NCI-H1105 (cell line): ENCODE measurements around the gene EXOC6.

ENCODE experiments used
- DNase-seq: peaks from one replicate; lab custom pipeline; 2025; lab: John Stamatoyannopoulos, UW

The EXOC6 gene

DNA sequence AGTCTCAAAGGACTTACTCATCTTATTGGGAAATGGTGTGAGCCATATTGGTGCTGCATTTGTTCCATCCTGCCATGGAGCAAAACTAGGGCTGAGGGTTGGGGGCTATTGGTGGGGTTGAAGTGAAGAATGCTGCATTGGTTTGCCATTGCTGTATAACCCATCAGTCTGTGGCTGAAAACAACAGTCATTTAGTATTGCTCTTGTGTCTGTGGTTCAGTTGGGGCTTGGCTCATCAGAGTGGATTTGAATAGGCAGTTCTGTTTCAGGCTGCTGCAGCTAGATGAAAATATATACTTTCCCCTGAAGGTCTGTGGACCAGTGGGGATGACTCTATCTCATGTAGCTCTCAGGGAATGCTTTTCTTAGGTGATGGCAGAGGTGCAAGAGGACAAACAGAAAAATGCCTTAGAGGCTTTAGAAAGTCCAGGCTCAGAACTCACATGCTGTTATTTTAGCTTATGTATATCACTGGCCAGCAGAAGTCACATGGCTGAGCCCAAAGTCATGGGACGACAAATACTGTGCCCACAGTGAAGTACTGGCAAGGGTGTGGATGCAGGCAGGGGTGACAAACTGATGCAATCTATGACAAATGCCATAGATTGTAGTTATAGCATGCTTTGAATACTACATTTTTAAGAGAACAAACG, 15.2 kb upstream of the EXOC6 start:
- no peak for DNase-seq

DNA sequence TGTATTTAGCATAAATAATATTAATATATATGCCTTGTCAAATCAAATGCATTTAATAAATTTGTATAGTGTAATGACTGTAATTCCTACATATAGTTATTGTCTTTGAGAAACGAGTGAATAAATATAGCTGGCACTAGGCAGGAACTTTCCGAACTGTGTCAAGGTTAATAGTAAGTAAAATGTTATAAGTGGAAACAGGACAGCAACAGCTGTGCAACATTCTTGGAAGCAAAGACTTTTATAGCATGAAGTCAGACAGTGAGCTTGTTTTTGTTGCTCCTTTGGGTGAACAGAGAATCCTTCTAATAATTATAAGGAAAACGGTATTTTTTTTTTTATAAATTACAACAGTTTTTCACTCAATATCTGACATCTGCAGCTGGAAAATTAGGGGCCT, 14.0 kb upstream of the EXOC6 start:
- DNase-seq, result no peak

DNA sequence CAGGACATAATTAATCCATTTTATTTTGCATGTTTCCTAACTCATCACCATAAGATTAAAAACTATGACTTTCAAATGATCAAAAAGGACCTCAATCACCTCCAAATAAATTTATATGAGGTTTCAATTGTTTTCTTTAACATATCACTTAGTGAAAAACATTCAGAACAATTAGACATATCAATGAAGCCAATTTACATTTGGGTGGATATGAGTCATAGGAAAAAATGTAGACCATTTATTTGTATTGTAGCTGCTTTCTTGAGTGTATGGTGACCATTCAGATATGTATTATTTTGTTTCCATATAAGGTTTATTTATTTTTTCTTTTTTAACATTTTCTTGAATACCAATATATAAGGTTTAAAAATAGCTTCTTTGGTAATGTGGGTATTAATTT, 13.3 kb upstream of the EXOC6 start:
- DNase-seq, result no peak

DNA sequence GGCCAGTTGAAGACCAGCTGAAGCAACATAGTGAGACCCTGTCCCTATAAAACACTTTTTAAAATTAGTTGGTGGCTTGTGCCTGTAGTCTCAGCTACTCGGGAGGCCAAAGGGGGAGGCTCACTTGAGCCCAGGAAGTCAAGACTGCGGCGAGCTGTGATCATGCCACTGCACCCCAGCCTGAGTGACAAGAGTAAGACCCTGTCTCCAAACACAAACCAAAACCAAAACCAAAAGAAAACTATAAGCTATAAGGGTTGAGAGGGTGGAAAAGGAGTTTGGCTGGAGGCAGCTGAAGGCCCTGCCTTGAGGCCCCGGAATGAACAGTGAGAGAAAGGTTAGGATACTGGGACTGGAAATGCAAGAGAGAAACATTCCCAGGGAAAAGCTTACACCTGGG, 10.9 kb upstream of the EXOC6 start:
- DNase-seq, result no peak

- DNase-seq, result no peak
These were observed 8.9 kb upstream of the EXOC6 start for GRCh38 chr10:92839191-92840085.

- DNase-seq, result no peak
These were observed 3.6 kb upstream of the EXOC6 start for GRCh38 chr10:92844746-92845145.

DNA sequence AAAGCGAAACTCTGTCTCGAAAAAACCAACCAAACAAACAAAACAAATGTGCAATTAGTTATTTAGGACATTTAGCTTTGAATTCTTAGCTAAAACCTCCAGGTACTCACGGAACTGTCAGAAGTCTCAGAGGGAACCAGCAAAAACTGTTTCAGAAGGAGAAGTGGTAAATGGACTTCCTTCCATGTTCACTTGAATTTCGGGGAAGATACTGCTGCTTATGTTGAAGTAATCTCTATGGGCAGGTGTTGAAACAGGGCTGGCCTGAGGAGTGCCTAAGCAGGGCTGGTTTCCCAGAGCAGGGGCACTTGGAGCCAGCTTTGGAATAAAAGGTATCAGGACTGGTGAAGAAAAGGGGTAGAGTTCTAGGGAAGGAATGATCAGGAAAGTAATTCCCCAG, 2.4 kb upstream of the EXOC6 start:
- DNase-seq, result no peak

DNA sequence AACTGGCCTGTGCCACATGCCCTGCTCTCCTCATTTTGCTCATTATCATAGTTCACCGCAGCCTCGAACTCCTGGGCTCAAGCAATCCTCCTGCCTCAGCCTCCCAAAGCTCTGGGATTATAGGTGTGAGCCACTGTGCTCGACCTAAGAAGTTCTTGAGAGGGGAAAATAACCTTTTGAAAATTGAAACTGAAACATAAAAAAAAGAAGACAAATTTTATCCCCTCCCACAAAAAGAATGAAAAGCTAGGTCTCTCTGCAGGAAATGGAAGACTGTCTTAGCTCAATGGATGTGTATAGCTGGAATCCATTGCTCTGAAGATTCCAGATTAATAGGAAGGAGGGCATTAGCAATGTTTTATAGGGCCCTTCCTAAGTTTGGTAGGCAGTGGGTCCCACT, 2.0 kb upstream of the EXOC6 start:
- no peak for DNase-seq

GRCh38 chr10:92846854-92847201, 1.5 kb upstream of the EXOC6 start:
- no peak for DNase-seq

GRCh38 chr10:92847202-92847864, 987 bp upstream of the EXOC6 start:
- no peak for DNase-seq

DNA sequence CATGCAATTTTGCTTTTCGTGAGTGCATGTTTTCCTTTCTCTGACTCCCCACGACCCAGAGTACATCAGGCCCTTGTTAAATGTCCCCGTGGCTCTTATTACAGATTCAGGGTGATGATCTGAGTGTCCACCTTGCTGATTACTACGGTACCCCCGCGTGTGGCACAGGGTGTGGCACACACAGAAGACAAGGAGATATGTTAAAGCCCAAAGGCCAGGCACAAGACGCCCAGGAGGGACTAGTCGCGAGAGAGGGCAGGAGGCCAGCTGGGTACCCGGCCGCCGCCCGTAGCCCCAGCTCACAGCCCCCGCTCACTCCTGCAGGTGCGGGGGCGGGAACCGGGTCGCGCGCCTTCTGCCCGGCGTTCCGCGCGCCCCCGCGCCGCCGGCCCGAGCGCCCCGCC, 281 bp upstream of the EXOC6 start:
- no peak for DNase-seq

DNA sequence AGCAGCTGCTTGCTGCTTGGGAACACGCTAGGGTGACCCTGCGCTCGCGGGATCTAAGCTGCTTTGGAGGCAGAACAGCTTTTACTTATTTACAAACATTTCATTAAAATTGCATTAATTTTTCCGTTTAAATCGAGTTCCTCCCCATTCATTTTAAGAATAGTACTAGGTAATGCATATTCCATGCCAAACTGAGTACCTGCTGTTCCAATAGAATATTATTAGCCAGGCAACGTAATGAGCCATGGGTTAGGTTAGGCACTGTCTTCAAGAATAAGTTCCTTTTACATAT, 860 bp downstream of the EXOC6 start:
- DNase-seq, result no peak

- no peak for DNase-seq
These were observed 1.3 kb downstream of the EXOC6 start for GRCh38 chr10:92849576-92850090.

GRCh38 chr10:92850185-92850584, 1.9 kb downstream of the EXOC6 start:
- no peak for DNase-seq

GRCh38 chr10:92851003-92851402, 2.7 kb downstream of the EXOC6 start:
- no peak for DNase-seq

DNA sequence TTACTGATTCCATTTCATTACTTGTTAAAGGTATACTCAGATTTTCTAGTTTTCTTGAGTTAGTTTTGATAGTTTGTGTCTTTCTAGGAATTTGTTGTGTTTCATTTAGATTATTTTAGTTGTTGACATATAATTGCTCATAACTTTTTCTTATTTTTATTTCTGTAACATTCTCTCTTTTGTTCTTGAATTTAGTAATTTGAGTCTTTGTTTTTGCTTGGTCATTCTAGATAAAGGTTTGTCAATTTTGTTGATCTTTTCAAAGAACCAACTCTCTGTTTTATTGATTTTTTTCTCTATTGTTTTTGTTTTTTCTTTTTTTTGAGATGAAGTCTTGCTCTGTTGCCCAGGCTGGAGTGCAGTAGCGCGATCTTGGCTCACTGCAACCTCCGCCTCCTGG, 7.2 kb downstream of the EXOC6 start:
- DNase-seq, result no peak

GRCh38 chr10:92857904-92858514, 9.7 kb downstream of the EXOC6 start:
- no peak for DNase-seq

DNA sequence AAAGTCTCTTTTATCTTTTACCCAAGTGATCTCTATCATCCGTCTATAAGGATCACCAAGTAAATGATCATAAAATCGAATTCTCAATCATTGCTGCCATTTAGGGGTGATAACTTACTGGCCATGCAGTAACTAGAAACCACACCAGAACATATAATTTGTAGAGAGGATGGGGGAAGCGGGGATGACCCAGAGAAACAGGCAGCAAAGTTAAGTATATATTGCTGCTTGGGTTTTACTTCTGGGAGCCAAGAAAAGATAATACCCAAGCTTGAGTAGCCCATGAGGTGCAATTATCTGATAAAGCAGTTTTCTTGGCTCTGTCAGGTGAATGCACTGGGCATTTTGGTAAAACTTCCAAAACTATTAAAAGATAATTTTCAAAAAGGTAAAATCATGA, 18.9 kb downstream of the EXOC6 start:
- DNase-seq, result no peak

DNA sequence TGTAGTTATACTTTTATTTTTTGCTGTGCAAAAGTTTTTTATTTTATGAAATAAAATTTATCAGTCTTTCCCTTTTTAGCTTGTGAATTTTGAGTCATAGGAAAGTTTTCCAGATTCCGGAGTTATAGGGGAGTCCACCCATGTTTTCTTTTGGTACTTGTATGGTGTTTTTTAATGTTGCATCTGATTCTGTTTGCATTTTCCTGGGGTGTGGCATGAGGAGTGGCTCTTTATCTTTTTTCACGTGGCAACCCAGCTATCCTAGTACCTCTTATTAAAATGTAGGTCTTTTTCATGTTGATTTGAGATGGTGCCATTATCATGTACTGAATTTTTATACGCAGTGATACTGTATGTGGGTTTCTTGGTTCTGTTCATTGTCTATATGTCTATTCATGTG, 19.7 kb downstream of the EXOC6 start:
- no peak for DNase-seq

DNA sequence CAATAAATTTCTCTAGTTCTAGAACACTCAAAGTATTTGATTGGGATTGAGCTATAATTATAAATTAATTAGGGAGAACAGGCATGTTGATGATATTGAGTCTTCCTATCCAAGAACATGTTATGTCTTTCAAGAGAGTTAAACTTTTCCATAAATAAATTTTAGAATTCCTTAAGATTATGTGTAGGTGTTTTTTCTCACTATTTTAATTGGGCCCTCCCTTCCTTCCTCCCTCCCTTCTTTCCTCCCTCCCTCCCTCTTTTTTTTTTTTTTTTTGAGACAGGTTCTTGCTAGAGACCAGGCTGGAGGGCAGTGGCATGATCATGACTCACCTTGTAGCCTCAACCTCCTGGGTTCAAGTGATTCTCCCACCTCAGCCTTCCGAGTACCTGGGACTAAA, 20.2 kb downstream of the EXOC6 start:
- DNase-seq, result no peak

DNA sequence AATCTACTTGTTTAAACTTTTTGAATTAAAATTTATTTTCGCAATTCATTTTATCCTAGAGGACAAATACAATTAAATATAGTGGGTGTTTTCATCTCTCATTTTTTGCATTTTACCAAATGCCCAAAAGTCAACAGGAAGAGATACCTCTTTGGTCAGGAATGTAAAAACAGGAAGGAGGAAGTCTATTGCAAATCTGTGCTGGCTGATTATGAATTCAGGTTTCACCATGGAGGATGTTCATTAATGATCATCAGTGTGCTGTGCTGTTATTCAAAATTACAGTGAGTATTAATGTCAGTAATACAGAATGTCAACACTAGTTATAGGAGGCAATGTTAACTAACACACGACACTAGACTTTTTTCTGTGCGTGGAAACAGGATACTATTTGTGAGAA, 24.7 kb downstream of the EXOC6 start:
- DNase-seq, result no peak

DNA sequence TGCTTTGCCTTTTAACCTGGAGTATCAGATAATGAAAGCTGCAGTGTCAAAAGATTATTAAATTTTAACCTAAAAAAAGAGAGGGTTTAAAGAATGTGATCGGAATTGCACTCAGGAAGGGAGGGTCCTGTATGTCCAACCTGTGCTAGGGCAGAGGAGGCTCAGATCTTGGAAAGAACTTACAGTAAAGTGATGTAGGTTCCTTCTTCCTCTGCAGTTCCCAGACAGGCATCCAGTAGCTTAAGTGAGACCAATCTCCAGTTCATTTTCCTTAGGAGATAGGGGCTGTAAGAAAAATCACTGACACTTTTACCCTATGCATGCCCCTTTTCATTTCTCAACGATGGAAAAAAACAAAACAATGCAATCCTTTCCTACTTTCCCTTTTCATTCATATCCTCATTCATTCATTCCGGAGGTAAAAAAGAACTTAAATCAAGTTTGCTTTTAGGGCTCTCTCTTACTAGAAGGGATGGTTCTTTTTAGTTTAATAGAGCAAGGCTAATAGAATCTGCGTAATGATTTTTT, 28.3 kb downstream of the EXOC6 start:
- no peak for DNase-seq
